ENCODE results near the gene NEGR1.

The NEGR1 gene

GRCh38 chr1:72224506-72224905 is 57.8 kb downstream of the NEGR1 start:
- Histone ChIP-seq H3K9ac (no peak overlapping the region), H3K9me3 (replicated peaks in 1 of 11) (no peaks in the 10 kb centered on the region)

GRCh38 chr1:72221811-72222210 is 60.5 kb downstream of the NEGR1 start:
- Histone ChIP-seq H3K9me3 (replicated peaks in 1 of 11) (no peaks in the 10 kb centered on the region), H3K9ac (no peak overlapping the region), H3K4me3 (no peak overlapping the region), H3K4me1 (0 out of 20 replicates have a peak, but pooled peaks cover 0 to 6% (median 0%) of the 10 kb centered on the region in 10 experiments), H3K36me3 (no peaks in the 10 kb centered on the region), H3K27me3 (no peaks in the 10 kb centered on the region), H3K27ac (no peak overlapping the region), H3K4me2 (no peak overlapping the region), H4K20me1 (no peaks in the 10 kb centered on the region)
- TF ChIP-seq Cebpa-rat (IDR thresholded peaks at IDR 0.05) = no peak

More at GRCh38 chr1:72224506-72224905, 57.8 kb downstream of the NEGR1 start:
- no peak overlapping the region for H3K4me3 ChIP-seq
- no peaks in the 10 kb centered on the region for H3K36me3 ChIP-seq
- H3K27ac ChIP-seq = no peak overlapping the region
- no peak overlapping the region for H3K4me2 ChIP-seq
- H3K27me3 ChIP-seq = no peaks in the 10 kb centered on the region
- H4K20me1 ChIP-seq = no peaks in the 10 kb centered on the region
- TF ChIP-seq Cebpa-rat (IDR thresholded peaks at IDR 0.05) = no peak
- H3K4me1 ChIP-seq = 0 out of 20 replicates have a peak, but pooled peaks cover 0 to 6% (median 0%) of the 10 kb centered on the region in 10 experiments

GRCh38 chr1:72218141-72218739 is 64.1 kb downstream of the NEGR1 start:
- no peak overlapping the region for H3K4me3 ChIP-seq
- no peak overlapping the region for H3K27ac ChIP-seq
- H3K36me3 ChIP-seq = no peaks in the 10 kb centered on the region
- no peaks in the 10 kb centered on the region for H3K4me1 ChIP-seq
- H3K27me3 ChIP-seq = no peaks in the 10 kb centered on the region
- H3K9me3 ChIP-seq (replicated peaks in 1 of 11) = no peaks in the 10 kb centered on the region
- TF ChIP-seq Cebpa-rat (IDR thresholded peaks at IDR 0.05) = no peak
- no peaks in the 10 kb centered on the region for H4K20me1 ChIP-seq
- H3K4me2 ChIP-seq = no peak overlapping the region
- no peak overlapping the region for H3K9ac ChIP-seq

GRCh38 chr1:72207059-72207458 is 75.3 kb downstream of the NEGR1 start:
- no peak overlapping the region for H3K9ac ChIP-seq
- no peaks in the 10 kb centered on the region for H3K9me3 ChIP-seq (replicated peaks in 1 of 11)
- no peaks in the 10 kb centered on the region for H3K27me3 ChIP-seq
- no peaks in the 10 kb centered on the region for H3K36me3 ChIP-seq
- no peak overlapping the region for H3K27ac ChIP-seq
- H3K4me3 ChIP-seq = no peak overlapping the region
- no peak for TF ChIP-seq Cebpa-rat (IDR thresholded peaks at IDR 0.05)
- no peak overlapping the region for H3K4me2 ChIP-seq
- no peaks in the 10 kb centered on the region for H4K20me1 ChIP-seq
- H3K4me1 ChIP-seq = no peaks in the 10 kb centered on the region

GRCh38 chr1:72202761-72203160 is 79.6 kb downstream of the NEGR1 start:
- H3K9ac ChIP-seq = no peak overlapping the region
- no peak overlapping the region for H3K27ac ChIP-seq
- no peaks in the 10 kb centered on the region for H3K36me3 ChIP-seq
- H3K4me1 ChIP-seq = no peaks in the 10 kb centered on the region
- H4K20me1 ChIP-seq = no peaks in the 10 kb centered on the region
- H3K4me2 ChIP-seq = no peak overlapping the region
- no peak overlapping the region for H3K4me3 ChIP-seq
- H3K9me3 ChIP-seq (replicated peaks in 1 of 11) = peaks cover 0 to 9% (median 5%) of the 10 kb centered on the region in 11 experiments; a peak in 8 of 22 replicates
- TF ChIP-seq Cebpa-rat (IDR thresholded peaks at IDR 0.05) = no peak
- H3K27me3 ChIP-seq = no peaks in the 10 kb centered on the region

GRCh38 chr1:72197786-72198185 is 84.6 kb downstream of the NEGR1 start:
- Histone ChIP-seq H3K4me3 (no peak overlapping the region), H3K27ac (no peak overlapping the region), H3K4me1 (no peaks in the 10 kb centered on the region), H3K9ac (no peak overlapping the region), H3K9me3 (replicated peaks in 1 of 11) (peaks cover 0 to 9% (median 5%) of the 10 kb centered on the region in 11 experiments; a peak in 8 of 22 replicates), H4K20me1 (no peaks in the 10 kb centered on the region), H3K36me3 (no peaks in the 10 kb centered on the region), H3K27me3 (no peaks in the 10 kb centered on the region), H3K4me2 (no peak overlapping the region)
- no peak for TF ChIP-seq Cebpa-rat (IDR thresholded peaks at IDR 0.05)

GRCh38 chr1:72186733-72187307 is 95.5 kb downstream of the NEGR1 start:
- Histone ChIP-seq H3K36me3 (no peaks in the 10 kb centered on the region), H3K27ac (no peak overlapping the region), H3K9me3 (replicated peaks in 1 of 11) (no peaks in the 10 kb centered on the region), H3K27me3 (no peaks in the 10 kb centered on the region), H3K4me2 (no peak overlapping the region), H3K9ac (no peak overlapping the region), H4K20me1 (no peaks in the 10 kb centered on the region), H3K4me3 (no peak overlapping the region), H3K4me1 (no peaks in the 10 kb centered on the region)
- TF ChIP-seq Cebpa-rat (IDR thresholded peaks at IDR 0.05) = no peak

- no peaks in the 10 kb centered on the region for H3K27me3 ChIP-seq
- no peaks in the 10 kb centered on the region for H4K20me1 ChIP-seq
- no peak overlapping the region for H3K27ac ChIP-seq
- H3K4me3 ChIP-seq = no peak overlapping the region
- no peaks in the 10 kb centered on the region for H3K9me3 ChIP-seq (replicated peaks in 1 of 11)
- TF ChIP-seq Cebpa-rat (IDR thresholded peaks at IDR 0.05) = no peak
- H3K9ac ChIP-seq = no peak overlapping the region
- no peaks in the 10 kb centered on the region for H3K4me1 ChIP-seq
- H3K36me3 ChIP-seq = no peaks in the 10 kb centered on the region
- no peak overlapping the region for H3K4me2 ChIP-seq
Measured at GRCh38 chr1:72184099-72184701, 98.1 kb downstream of the NEGR1 start.

- H3K4me2 ChIP-seq = no peak overlapping the region
- no peaks in the 10 kb centered on the region for H3K27me3 ChIP-seq
- H3K9me3 ChIP-seq (replicated peaks in 1 of 11) = no peaks in the 10 kb centered on the region
- no peak overlapping the region for H3K9ac ChIP-seq
- no peaks in the 10 kb centered on the region for H3K36me3 ChIP-seq
- no peak for TF ChIP-seq Cebpa-rat (IDR thresholded peaks at IDR 0.05)
- H4K20me1 ChIP-seq = no peaks in the 10 kb centered on the region
- H3K4me1 ChIP-seq = no peaks in the 10 kb centered on the region
- no peak overlapping the region for H3K4me3 ChIP-seq
- H3K27ac ChIP-seq = no peak overlapping the region
Measured at GRCh38 chr1:72182859-72183258, 99.5 kb downstream of the NEGR1 start.

- Histone ChIP-seq H3K4me2 (no peak overlapping the region), H3K9me3 (replicated peaks in 1 of 11) (no peaks in the 10 kb centered on the region), H4K20me1 (no peaks in the 10 kb centered on the region), H3K27ac (no peak overlapping the region), H3K27me3 (no peaks in the 10 kb centered on the region), H3K36me3 (no peaks in the 10 kb centered on the region), H3K4me3 (no peak overlapping the region), H3K4me1 (no peaks in the 10 kb centered on the region), H3K9ac (no peak overlapping the region)
- no peak for TF ChIP-seq Cebpa-rat (IDR thresholded peaks at IDR 0.05)
Measured at GRCh38 chr1:72178266-72178665, 104.1 kb downstream of the NEGR1 start.
